ENCODE measurements around the gene FOXN3.

FOXN3 gene

DNA sequence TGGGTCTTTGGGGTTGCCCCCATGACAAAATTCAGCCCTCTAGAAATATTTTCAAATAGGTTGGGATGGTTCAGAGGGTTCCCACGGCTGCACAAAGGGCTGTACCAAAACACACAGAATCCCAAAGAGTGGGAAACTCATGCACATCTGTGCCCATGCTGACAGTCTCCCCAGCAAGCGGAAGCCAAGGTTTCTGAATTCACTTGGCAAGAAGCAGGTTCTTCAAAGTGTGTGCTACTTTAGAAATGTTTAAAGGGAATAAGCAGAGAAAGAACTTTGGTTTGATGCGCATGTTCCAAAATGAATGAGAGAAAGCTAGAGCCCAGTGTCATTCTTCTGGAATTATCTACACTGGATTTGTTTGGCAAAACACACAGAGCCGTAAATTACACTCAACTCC lies 46.7 kb downstream of the FOXN3 start:
- Histone ChIP-seq H3K9ac (ENCODE audit: low read depth, low read length) (no peak overlapping the region), H3K36me3 (ENCODE audit: control insufficient read depth, insufficient read depth, low read length) (no peaks in the 10 kb centered on the region; the same call in 1 of the 2 replicates), H3K9me3 (ENCODE audit: control insufficient read depth, insufficient read depth, low read length) (no peaks in the 10 kb centered on the region), H3K27me3 (ENCODE audit: control insufficient read depth, insufficient read depth, low read length) (no peaks in the 10 kb centered on the region), H3K4me1 (ENCODE audit: control insufficient read depth, insufficient read depth, low read length) (peaks cover 52% of the 10 kb centered on the region), H3K27ac (ENCODE audit: low read depth, low read length) (no peak overlapping the region), H3K4me3 (ENCODE audit: low read depth, low read length) (no peak overlapping the region)

DNA sequence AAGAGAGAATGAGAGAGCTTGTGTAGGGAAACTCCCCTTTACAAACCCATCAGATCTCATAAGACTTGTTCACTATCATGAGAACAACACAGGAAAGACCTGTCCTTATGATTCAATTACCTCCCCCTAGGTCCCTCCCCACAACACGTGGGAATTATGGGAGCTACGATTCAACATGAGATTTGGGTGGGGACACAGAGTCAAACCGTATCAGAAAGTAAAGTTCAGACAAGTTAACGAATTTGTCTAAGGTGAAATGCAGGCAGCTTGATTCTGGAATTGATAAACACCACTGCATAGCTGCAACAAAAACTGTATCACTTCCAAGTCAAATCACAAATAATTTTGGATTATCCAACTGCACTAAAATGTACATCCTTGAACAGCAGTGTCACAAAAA lies 47.4 kb downstream of the FOXN3 start:
- Histone ChIP-seq H3K4me1 (ENCODE audit: control insufficient read depth, insufficient read depth, low read length) (peaks cover 59% of the 10 kb centered on the region), H3K36me3 (ENCODE audit: control insufficient read depth, insufficient read depth, low read length) (no peaks in the 10 kb centered on the region; the same call in 1 of the 2 replicates), H3K27me3 (ENCODE audit: control insufficient read depth, insufficient read depth, low read length) (no peaks in the 10 kb centered on the region), H3K9me3 (ENCODE audit: control insufficient read depth, insufficient read depth, low read length) (no peaks in the 10 kb centered on the region), H3K27ac (ENCODE audit: low read depth, low read length) (no peak overlapping the region), H3K9ac (ENCODE audit: low read depth, low read length) (no peak overlapping the region), H3K4me3 (ENCODE audit: low read depth, low read length) (no peak overlapping the region)

DNA sequence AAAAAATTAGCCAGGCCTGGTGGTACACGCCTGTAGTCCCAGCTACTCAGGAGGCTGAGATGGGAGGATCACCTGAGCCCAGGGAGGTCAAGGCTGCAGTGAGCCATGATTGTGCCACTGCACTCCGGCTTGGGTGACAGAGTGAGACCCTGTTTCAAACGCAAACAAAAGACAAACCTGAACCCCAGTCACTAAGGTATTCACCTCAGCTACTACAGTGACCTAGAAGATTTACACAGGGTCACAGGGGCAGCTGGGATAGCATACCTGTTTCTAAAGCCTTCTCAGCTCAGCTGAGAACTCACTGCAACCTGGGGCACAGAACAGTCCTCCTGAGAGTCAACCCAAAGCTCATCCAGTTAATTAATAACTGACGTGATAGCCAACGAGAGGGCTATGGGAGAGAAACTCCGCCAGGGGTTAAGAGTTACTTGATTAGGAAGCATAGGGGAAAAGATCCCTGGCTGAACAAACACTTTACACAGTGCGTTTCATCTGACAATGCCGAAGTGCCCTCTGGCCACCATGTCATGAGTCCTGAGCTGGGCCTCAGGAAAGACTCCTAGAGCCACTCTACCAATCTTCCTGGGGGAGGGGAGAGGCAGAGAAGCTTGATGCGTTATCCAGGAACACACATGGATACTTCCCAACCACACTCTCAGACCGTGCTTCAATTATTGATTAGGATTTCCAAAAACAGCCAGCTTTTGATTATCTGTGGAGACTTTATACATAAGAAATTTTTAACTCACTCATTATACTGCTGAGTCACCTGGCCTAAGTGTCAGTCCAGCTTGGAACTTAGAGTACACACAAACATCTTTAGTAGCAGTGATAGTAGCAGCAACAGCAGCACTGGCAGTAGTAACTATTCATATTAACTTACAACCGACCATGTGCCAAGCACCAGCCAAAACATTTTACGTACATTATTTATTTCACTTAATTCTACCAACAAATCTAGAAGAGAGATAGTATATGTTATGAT lies 48.2 kb downstream of the FOXN3 start:
- no peak overlapping the region for H3K9ac ChIP-seq (ENCODE audit: low read depth, low read length)
- H3K27ac ChIP-seq (ENCODE audit: low read depth, low read length): peak overlapping the region; percentile 2
- H3K4me1 ChIP-seq (ENCODE audit: control insufficient read depth, insufficient read depth, low read length): peaks cover 60% of the 10 kb centered on the region
- H3K36me3 ChIP-seq (ENCODE audit: control insufficient read depth, insufficient read depth, low read length): no peaks in the 10 kb centered on the region; the same call in 1 of the 2 replicates
- H3K4me3 ChIP-seq (ENCODE audit: low read depth, low read length): no peak overlapping the region
- H3K9me3 ChIP-seq (ENCODE audit: control insufficient read depth, insufficient read depth, low read length): no peaks in the 10 kb centered on the region
- H3K27me3 ChIP-seq (ENCODE audit: control insufficient read depth, insufficient read depth, low read length): no peaks in the 10 kb centered on the region

DNA sequence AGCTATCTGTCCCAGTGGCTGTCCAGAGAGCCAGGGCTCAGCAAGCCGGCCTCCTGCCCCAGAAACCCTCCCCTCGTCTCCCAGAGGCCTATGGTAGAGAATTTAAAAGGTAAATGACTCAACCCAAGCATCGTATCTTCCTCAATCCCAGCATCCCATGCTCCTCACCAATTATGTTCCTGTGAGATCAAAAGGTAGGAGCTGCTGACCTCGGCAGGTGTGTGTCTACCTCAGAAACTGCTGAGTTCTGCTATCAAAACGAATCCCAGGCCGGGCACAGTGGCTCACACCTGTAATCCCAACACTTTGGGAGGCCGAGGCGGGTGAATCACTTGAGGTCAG lies 49.3 kb downstream of the FOXN3 start:
- H3K4me3 ChIP-seq (ENCODE audit: low read depth, low read length): no peak overlapping the region
- peaks cover 56% of the 10 kb centered on the region for H3K4me1 ChIP-seq (ENCODE audit: control insufficient read depth, insufficient read depth, low read length)
- no peak overlapping the region for H3K27ac ChIP-seq (ENCODE audit: low read depth, low read length)
- H3K9ac ChIP-seq (ENCODE audit: low read depth, low read length): no peak overlapping the region
- H3K9me3 ChIP-seq (ENCODE audit: control insufficient read depth, insufficient read depth, low read length): peaks cover 2% of the 10 kb centered on the region; the same call in 1 of the 2 replicates
- no peaks in the 10 kb centered on the region for H3K27me3 ChIP-seq (ENCODE audit: control insufficient read depth, insufficient read depth, low read length)
- H3K36me3 ChIP-seq (ENCODE audit: control insufficient read depth, insufficient read depth, low read length): peaks cover 6% of the 10 kb centered on the region; the same call in 1 of the 2 replicates

DNA sequence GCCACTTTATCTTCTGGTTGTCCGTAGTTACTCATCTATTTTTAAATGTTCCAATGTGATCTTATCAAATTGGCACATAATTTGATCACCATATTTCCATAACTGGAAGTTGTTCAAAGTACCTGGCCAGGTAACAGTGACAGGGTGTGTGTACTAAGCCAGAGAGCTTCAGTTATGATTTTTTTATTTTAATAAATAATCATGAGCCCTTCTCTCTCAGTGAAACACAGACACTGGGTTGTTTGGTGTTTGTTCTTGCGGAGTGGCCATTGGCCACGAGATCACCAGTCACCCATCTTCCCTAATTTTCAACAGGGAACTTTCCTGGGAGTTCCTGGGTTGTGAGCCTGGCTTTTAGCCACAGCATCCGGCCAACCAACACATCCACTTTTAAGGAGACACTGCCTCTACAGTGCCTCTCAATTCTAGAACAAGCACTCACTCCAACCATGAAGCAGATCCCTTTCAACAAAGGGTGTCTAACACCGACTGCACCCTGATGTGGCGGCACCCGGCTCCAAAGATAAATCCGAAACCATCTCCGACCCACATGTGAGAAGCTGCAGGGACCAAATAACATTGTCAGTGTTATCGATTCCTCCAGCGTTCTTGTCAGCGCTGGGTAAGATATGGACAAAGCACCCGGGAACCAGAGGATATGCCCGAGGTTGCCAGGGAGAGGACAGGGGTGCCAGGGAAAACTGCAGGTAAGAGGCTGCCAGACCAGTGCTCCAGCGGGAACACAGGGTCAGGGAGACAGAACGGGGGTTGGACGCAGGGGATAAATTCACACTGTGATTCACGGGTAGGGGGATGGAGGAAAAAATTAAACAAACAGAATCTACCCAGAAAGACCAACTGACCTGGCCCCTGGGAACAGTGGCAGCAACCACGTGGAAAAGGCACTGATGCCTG lies 49.9 kb downstream of the FOXN3 start:
- no peak overlapping the region for H3K27ac ChIP-seq (ENCODE audit: low read depth, low read length)
- H3K36me3 ChIP-seq (ENCODE audit: control insufficient read depth, insufficient read depth, low read length): peaks cover 6% of the 10 kb centered on the region; the same call in 1 of the 2 replicates
- no peak overlapping the region for H3K9ac ChIP-seq (ENCODE audit: low read depth, low read length)
- no peak overlapping the region for H3K4me3 ChIP-seq (ENCODE audit: low read depth, low read length)
- no peaks in the 10 kb centered on the region for H3K27me3 ChIP-seq (ENCODE audit: control insufficient read depth, insufficient read depth, low read length)
- peaks cover 2% of the 10 kb centered on the region; the same call in 1 of the 2 replicates for H3K9me3 ChIP-seq (ENCODE audit: control insufficient read depth, insufficient read depth, low read length)
- H3K4me1 ChIP-seq (ENCODE audit: control insufficient read depth, insufficient read depth, low read length): peaks cover 51% of the 10 kb centered on the region

DNA sequence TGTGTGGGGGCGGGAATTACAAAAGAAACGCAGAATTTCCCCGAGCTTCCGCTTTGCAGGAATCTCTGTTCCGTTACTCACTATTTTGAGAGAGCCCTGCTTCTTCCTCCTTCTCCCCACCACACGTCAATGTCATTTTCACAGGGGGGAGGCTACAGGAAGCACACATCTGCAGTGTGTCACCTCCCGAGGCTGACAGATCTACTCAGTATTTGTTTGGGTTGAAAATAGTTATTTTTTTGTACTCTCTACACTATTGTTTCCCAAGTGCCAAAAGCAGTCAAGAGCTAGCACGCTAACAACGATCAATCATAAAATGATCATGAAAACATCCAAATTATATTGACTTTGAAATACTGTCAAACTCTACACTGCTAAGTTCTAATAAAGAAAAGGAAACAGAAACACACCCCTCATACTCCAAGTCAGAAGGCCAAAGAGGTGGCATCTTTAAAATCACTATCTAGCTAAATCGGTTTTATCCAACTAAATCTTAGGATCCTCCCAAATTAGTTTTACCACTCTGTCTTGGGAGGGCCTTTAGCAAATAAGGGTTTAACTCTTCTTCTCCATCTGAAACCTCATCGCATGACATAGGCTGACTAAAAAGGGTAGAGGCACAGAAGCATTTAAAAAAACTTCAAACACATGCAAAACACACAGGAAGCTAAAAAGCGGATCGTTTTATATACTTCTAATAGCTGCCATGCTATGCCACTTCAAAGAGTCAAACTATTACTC lies 51.8 kb downstream of the FOXN3 start:
- H3K27ac ChIP-seq (ENCODE audit: low read depth, low read length): peak overlapping the region; percentile 67
- no peaks in the 10 kb centered on the region for H3K27me3 ChIP-seq (ENCODE audit: control insufficient read depth, insufficient read depth, low read length)
- peaks cover 34% of the 10 kb centered on the region for H3K4me1 ChIP-seq (ENCODE audit: control insufficient read depth, insufficient read depth, low read length)
- no peak overlapping the region for H3K4me3 ChIP-seq (ENCODE audit: low read depth, low read length)
- H3K9me3 ChIP-seq (ENCODE audit: control insufficient read depth, insufficient read depth, low read length): peaks cover 2% of the 10 kb centered on the region; the same call in 1 of the 2 replicates
- H3K9ac ChIP-seq (ENCODE audit: low read depth, low read length): no peak overlapping the region
- peaks cover 6% of the 10 kb centered on the region; the same call in 1 of the 2 replicates for H3K36me3 ChIP-seq (ENCODE audit: control insufficient read depth, insufficient read depth, low read length)

DNA sequence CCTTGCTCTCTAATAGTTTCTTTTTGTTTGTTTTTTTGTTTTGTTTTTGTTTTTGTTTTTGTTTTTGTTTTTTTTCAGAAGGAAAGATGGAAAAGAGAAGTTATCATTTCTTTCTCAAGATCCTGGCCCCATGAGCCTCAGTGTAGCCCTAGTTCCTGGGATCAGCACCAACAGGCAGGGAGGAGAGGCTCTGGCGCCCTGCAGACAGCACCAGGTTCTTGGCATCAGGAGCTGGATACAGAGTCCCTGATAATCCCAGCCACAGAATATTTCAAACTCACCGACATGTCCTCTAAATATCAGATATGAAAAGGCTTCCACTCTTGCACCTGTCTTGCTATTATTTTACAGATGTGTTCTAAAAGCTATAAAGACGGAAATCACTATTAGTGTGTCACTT lies 52.7 kb downstream of the FOXN3 start:
- H3K4me3 ChIP-seq (ENCODE audit: low read depth, low read length): no peak overlapping the region
- no peaks in the 10 kb centered on the region for H3K27me3 ChIP-seq (ENCODE audit: control insufficient read depth, insufficient read depth, low read length)
- H3K36me3 ChIP-seq (ENCODE audit: control insufficient read depth, insufficient read depth, low read length): peaks cover 10% of the 10 kb centered on the region; the same call in 1 of the 2 replicates
- H3K9me3 ChIP-seq (ENCODE audit: control insufficient read depth, insufficient read depth, low read length): peaks cover 2% of the 10 kb centered on the region; the same call in 1 of the 2 replicates
- H3K27ac ChIP-seq (ENCODE audit: low read depth, low read length): peak overlapping the region; percentile 67
- H3K9ac ChIP-seq (ENCODE audit: low read depth, low read length): no peak overlapping the region
- H3K4me1 ChIP-seq (ENCODE audit: control insufficient read depth, insufficient read depth, low read length): peaks cover 30% of the 10 kb centered on the region

DNA sequence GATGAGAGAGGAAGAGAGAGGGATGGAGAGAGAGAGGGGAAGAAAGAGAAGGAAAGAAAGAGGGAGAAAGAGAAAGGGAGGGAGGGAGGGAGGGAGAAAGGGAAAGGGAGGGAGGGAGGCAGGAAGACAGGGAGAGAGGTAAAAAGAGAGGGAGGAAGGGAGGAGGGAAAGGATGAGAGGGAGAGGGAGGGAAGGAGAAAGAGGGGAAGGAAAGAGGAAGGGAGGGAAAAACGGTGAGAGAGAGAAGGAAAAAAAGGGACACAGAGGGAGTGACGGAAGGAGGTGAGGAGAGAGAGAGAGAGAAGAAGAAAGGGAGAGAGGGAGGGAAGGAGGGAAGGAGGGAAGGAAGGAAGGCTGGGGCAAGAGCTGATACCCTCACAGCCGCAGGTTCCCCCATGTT lies 56.8 kb downstream of the FOXN3 start:
- peaks cover 7% of the 10 kb centered on the region for H3K4me1 ChIP-seq (ENCODE audit: control insufficient read depth, insufficient read depth, low read length)
- no peaks in the 10 kb centered on the region for H3K27me3 ChIP-seq (ENCODE audit: control insufficient read depth, insufficient read depth, low read length)
- H3K4me3 ChIP-seq (ENCODE audit: low read depth, low read length): no peak overlapping the region
- H3K9me3 ChIP-seq (ENCODE audit: control insufficient read depth, insufficient read depth, low read length): peaks cover 2% of the 10 kb centered on the region; the same call in 1 of the 2 replicates
- peaks cover 19% of the 10 kb centered on the region for H3K36me3 ChIP-seq (ENCODE audit: control insufficient read depth, insufficient read depth, low read length)
- H3K9ac ChIP-seq (ENCODE audit: low read depth, low read length): no peak overlapping the region
- H3K27ac ChIP-seq (ENCODE audit: low read depth, low read length): no peak overlapping the region

DNA sequence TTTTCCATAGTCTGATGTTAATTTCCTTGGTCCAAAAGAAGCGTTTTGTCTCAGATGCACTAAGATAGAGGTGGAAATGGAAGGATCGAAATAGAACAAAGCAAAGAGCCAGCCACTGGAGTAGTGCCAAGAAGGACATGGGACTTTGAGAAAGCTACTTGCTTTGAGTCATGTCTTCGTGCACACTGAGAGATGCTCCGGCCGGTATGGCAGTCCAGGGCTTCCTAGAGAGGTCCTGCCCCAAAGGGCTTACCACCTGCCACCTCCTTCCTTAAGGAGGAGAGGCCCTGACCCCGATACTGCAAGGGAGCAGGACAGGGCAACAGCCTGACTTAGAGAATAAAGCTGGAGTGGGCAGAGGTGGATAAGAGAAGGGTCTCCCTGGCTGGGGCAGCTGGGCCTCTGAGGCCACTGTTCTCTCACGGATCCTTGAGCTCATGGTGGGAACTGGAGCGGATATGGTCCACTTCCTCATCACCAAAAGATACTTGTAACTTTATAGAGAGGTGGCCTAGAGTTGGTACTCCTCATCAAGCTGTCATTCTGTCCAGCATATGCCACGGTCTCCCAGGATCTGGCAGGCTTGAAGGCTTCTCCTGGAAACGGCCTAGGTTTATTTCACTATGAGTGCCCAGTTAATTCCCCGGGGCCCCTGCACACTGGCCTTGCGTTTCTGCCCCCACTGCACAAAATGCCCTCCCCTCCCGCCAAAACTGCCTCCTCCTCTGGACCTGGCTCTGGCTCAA lies 57.4 kb downstream of the FOXN3 start:
- no peak overlapping the region for H3K27ac ChIP-seq (ENCODE audit: low read depth, low read length)
- H3K27me3 ChIP-seq (ENCODE audit: control insufficient read depth, insufficient read depth, low read length): no peaks in the 10 kb centered on the region
- H3K9ac ChIP-seq (ENCODE audit: low read depth, low read length): no peak overlapping the region
- peaks cover under 1% of the 10 kb centered on the region; the same call in 1 of the 2 replicates for H3K4me1 ChIP-seq (ENCODE audit: control insufficient read depth, insufficient read depth, low read length)
- H3K36me3 ChIP-seq (ENCODE audit: control insufficient read depth, insufficient read depth, low read length): peaks cover 19% of the 10 kb centered on the region
- H3K4me3 ChIP-seq (ENCODE audit: low read depth, low read length): no peak overlapping the region
- peaks cover 2% of the 10 kb centered on the region; the same call in 1 of the 2 replicates for H3K9me3 ChIP-seq (ENCODE audit: control insufficient read depth, insufficient read depth, low read length)

Measured in HUES48 (cell line).